ENCODE results near the gene NTPCR. TPM values are rescaled to one million over a fixed set of nuclear protein-coding genes. Genes with fewer than 3 reads are reported as not detected.

Gene NTPCR
- total and polyA plus RNA-seq, 8 donors, result 35.1 to 68.3 (median 56.8) TPM

GRCh38 chr1:233006541-233006973, 56.1 kb downstream of the NTPCR start:
- H3K4me3 ChIP-seq, result no peak overlapping the region
- no peak for TF ChIP-seq CTCF (IDR thresholded peaks at IDR 0.05)
- no peaks in the 10 kb centered on the region for H3K27me3 ChIP-seq
- H3K36me3 ChIP-seq, result no peaks in the 10 kb centered on the region
- H3K4me1 ChIP-seq, result no peaks in the 10 kb centered on the region
- H3K9me3 ChIP-seq, result no peaks in the 10 kb centered on the region
- DNase-seq (no peak), ATAC-seq (no peak)
- no peak overlapping the region for H3K27ac ChIP-seq
- intact Hi-C loops (cut with DNase I), result no loop called here

- Histone ChIP-seq H3K27ac (no peak overlapping the region), H3K4me3 (no peak overlapping the region), H3K4me1 (no peaks in the 10 kb centered on the region), H3K9me3 (no peaks in the 10 kb centered on the region), H3K36me3 (no peaks in the 10 kb centered on the region), H3K27me3 (no peaks in the 10 kb centered on the region)
- ATAC-seq (no peak), DNase-seq (no peak)
- intact Hi-C loops (cut with DNase I), result no loop called here
- no peak for TF ChIP-seq CTCF (IDR thresholded peaks at IDR 0.05)
These were observed 59.7 kb downstream of the NTPCR start for GRCh38 chr1:233010146-233010545.

- DNase-seq (no peak), ATAC-seq (no peak)
- Histone ChIP-seq H3K4me3 (no peak overlapping the region), H3K4me1 (no peaks in the 10 kb centered on the region), H3K36me3 (no peaks in the 10 kb centered on the region), H3K27ac (no peak overlapping the region), H3K27me3 (no peaks in the 10 kb centered on the region), H3K9me3 (no peaks in the 10 kb centered on the region)
- TF ChIP-seq CTCF (IDR thresholded peaks at IDR 0.05), result no peak
- intact Hi-C loops (cut with DNase I), result no loop called here
These were observed 61.6 kb downstream of the NTPCR start for GRCh38 chr1:233012021-233012420.

GRCh38 chr1:233015965-233016364, 65.6 kb downstream of the NTPCR start:
- intact Hi-C loops (cut with DNase I), result no loop called here
- ATAC-seq (no peak), DNase-seq (no peak)
- Histone ChIP-seq H3K9me3 (no peaks in the 10 kb centered on the region), H3K4me1 (no peaks in the 10 kb centered on the region), H3K27me3 (no peaks in the 10 kb centered on the region), H3K36me3 (no peaks in the 10 kb centered on the region), H3K27ac (no peak overlapping the region), H3K4me3 (no peak overlapping the region)
- TF ChIP-seq CTCF (IDR thresholded peaks at IDR 0.05), result no peak

- H3K27ac ChIP-seq, result no peak overlapping the region
- no peak overlapping the region for H3K4me3 ChIP-seq
- no peaks in the 10 kb centered on the region for H3K36me3 ChIP-seq
- TF ChIP-seq CTCF (IDR thresholded peaks at IDR 0.05), result no peak
- intact Hi-C loops (cut with DNase I), result no loop called here
- ATAC-seq (no peak), DNase-seq (no peak)
- H3K27me3 ChIP-seq, result no peaks in the 10 kb centered on the region
- H3K9me3 ChIP-seq, result no peaks in the 10 kb centered on the region
- no peaks in the 10 kb centered on the region for H3K4me1 ChIP-seq
These were observed 66.4 kb downstream of the NTPCR start for GRCh38 chr1:233016798-233017197.

All from left lung (tissue), 10 donors.